Vagina (tissue), 2 donors: ENCODE results near the gene NRL.

Experiments used
- POLR2A ChIP-seq, 2 donors: fragments of 450-650 bp; IDR thresholded peaks; one replicate each; pipeline ENCODE4 v1.6.1; 2017; ENCODE audit warnings: antibody characterized with exemption in 2 of 2, mild to moderate bottlenecking in 2 of 2, moderate library complexity in 2 of 2
- POLR2AphosphoS5 ChIP-seq, 2 donors: sonication (generic); formaldehyde crosslinking; IDR thresholded peaks; one replicate each; pipeline ENCODE4 v1.9.0; 2017; ENCODE audit warnings: antibody characterized with exemption in 2 of 2, mild to moderate bottlenecking in 2 of 2, low read depth in 1 of 2; ENCODE audit not compliant: insufficient read depth in 1 of 2
- TF ChIP-seq, protein P1 (sequence below), 3 experiments: fragments of 450-650 bp in 2 of 3; fragments of 200-600 bp in 1 of 3; sonication (generic) in 1 of 3; IDR thresholded peaks; one replicate each; pipeline ENCODE4 v1.5.1; 2017 to 2019; ENCODE audit warnings: antibody characterized with exemption in 3 of 3, mild to moderate bottlenecking in 2 of 3, moderate library complexity in 2 of 3

DNA sequence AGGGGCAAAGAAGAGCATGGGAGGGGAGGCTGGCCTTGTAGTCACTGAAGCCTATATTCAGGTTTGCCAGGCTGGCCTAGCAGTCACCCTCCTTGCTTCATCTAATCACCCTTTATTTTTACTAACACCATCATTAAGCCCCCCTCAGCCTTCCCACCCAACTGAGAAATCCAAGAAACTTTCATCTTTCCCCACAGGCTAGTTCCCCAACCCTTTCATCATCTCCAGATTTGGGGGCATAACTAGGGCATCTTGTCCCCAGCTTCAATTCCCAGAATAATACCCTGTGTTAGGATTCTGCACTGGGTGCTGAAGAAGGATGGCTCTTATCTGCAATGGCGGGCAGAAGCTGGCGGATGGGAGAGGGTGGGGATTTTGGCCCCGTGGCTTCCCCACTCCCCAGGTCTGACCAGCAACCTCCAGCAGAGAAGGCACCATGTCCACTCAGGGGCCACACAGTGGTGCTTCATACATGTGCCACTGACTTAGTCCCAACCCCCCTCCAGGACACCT, 13.7 kb downstream of the NRL start:
- TF ChIP-seq, protein P1, sequence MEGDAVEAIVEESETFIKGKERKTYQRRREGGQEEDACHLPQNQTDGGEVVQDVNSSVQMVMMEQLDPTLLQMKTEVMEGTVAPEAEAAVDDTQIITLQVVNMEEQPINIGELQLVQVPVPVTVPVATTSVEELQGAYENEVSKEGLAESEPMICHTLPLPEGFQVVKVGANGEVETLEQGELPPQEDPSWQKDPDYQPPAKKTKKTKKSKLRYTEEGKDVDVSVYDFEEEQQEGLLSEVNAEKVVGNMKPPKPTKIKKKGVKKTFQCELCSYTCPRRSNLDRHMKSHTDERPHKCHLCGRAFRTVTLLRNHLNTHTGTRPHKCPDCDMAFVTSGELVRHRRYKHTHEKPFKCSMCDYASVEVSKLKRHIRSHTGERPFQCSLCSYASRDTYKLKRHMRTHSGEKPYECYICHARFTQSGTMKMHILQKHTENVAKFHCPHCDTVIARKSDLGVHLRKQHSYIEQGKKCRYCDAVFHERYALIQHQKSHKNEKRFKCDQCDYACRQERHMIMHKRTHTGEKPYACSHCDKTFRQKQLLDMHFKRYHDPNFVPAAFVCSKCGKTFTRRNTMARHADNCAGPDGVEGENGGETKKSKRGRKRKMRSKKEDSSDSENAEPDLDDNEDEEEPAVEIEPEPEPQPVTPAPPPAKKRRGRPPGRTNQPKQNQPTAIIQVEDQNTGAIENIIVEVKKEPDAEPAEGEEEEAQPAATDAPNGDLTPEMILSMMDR (IDR thresholded peaks at IDR 0.05) = no peak
- TF ChIP-seq POLR2A (IDR thresholded peaks at IDR 0.05) = no peak
- no peak for TF ChIP-seq POLR2AphosphoS5 (IDR thresholded peaks at IDR 0.05; ENCODE audit: insufficient read depth in 1 of 2, low read depth in 1 of 2)
